HG02981 (cell line): ENCODE data around the gene TAS2R9.
"Not testable (repeated sequence)": the region's sequence is repeated elsewhere in the genome, so short reads cannot be mapped to it uniquely, and the experiment has no call there.

Experiments
- ATAC-seq: cut with Tn5 transposase; IDR thresholded peaks from one replicate; pipeline ENCODE4 v1.9.1; 2021; ENCODE audit warnings: mild to moderate bottlenecking, moderate library complexity; ENCODE audit not compliant: unreplicated experiment

TAS2R9 gene

GRCh38 chr12:10810068-10810467, at the start of gene TAS2R9:
Gene TAS2R9 (minus strand): TSS chr12:10810168. CDS start chr12:10810075, 93 bp downstream.
- no peak for ATAC-seq

- no peak for ATAC-seq
Measured at GRCh38 chr12:10855807-10856206, 45.8 kb upstream of the TAS2R9 start.

- no peak for ATAC-seq
Measured at GRCh38 chr12:10853776-10854175, 43.8 kb upstream of the TAS2R9 start.

GRCh38 chr12:10851243-10851858, 41.4 kb upstream of the TAS2R9 start:
- no peak for ATAC-seq

- peak; percentile 67 for ATAC-seq
Measured at GRCh38 chr12:10849425-10849878, 39.5 kb upstream of the TAS2R9 start, which contains the start of gene PRR4. Gene PRR4 (minus strand): TSS chr12:10849475. CDS start chr12:10849437, 38 bp downstream.

- ATAC-seq = no peak
Measured at GRCh38 chr12:10847744-10848143, 37.8 kb upstream of the TAS2R9 start.

- no peak for ATAC-seq
Measured at GRCh38 chr12:10842862-10843261, 32.9 kb upstream of the TAS2R9 start.

GRCh38 chr12:10838461-10838860, 28.5 kb upstream of the TAS2R9 start:
- ATAC-seq = no peak

- ATAC-seq = no peak
Measured at GRCh38 chr12:10829994-10830393, 20.0 kb upstream of the TAS2R9 start.

- ATAC-seq = no peak
Measured at GRCh38 chr12:10826258-10826657, 16.3 kb upstream of the TAS2R9 start, which contains the start of gene TAS2R10. Gene TAS2R10 (minus strand): TSS chr12:10826358. CDS start chr12:10826269, 89 bp downstream.

- ATAC-seq = no peak
Measured at GRCh38 chr12:10824957-10825356, 15.0 kb upstream of the TAS2R9 start.

- no peak for ATAC-seq
Measured at GRCh38 chr12:10811883-10812536, 2.0 kb upstream of the TAS2R9 start.

- no peak for ATAC-seq
Measured at GRCh38 chr12:10807186-10807585, 2.8 kb downstream of the TAS2R9 start, which contains the start of gene TAS2R8. Gene TAS2R8 (minus strand): TSS chr12:10807286. CDS start chr12:10806980, 306 bp downstream.

- ATAC-seq = no peak
Measured at GRCh38 chr12:10802587-10802986, 7.4 kb downstream of the TAS2R9 start, which contains the start of gene TAS2R7. Gene TAS2R7 (minus strand): TSS chr12:10802627. CDS start chr12:10802570, 57 bp downstream.

- ATAC-seq = no peak
Measured at GRCh38 chr12:10801741-10802140, 8.2 kb downstream of the TAS2R9 start.

GRCh38 chr12:10794222-10794621, 15.7 kb downstream of the TAS2R9 start:
- ATAC-seq = no peak

GRCh38 chr12:10791769-10792168, 18.2 kb downstream of the TAS2R9 start:
- not testable (repeated sequence) for ATAC-seq

- ATAC-seq = no peak
Measured at GRCh38 chr12:10783252-10783651, 26.7 kb downstream of the TAS2R9 start.

GRCh38 chr12:10779103-10779502, 30.9 kb downstream of the TAS2R9 start:
- no peak for ATAC-seq

- no peak for ATAC-seq
Measured at GRCh38 chr12:10771132-10771733, 38.7 kb downstream of the TAS2R9 start.

- no peak for ATAC-seq
Measured at GRCh38 chr12:10759657-10760056, 50.3 kb downstream of the TAS2R9 start.
